ENCODE results near the gene B4GAT1. TPM values are rescaled to one million over a fixed set of nuclear protein-coding genes. Genes with fewer than 3 reads are reported as not detected.

B4GAT1 gene
- total RNA-seq, 1 experiment from 2014 or later, result 22.8 TPM

GRCh38 chr11:66328031-66328301 is 19.5 kb downstream of the B4GAT1 start:
- H3K9me2 ChIP-seq (ENCODE audit: insufficient read depth), result no peaks in the 10 kb centered on the region
- no peak overlapping the region for H3K4me2 ChIP-seq
- no peaks in the 10 kb centered on the region for H3K27me3 ChIP-seq (ENCODE audit: insufficient read depth, low read depth)
- POLR2A ChIA-PET (ENCODE audit: unreplicated experiment), result no interaction called here
- BruUV-seq (replicated peaks), result no TSS peak
- H2AFZ ChIP-seq, result no peak overlapping the region
- TF ChIP-seq EZH2 (IDR thresholded peaks at IDR 0.05; ENCODE audit: low read depth), result no peak
- TF ChIP-seq CTCF (conservative IDR thresholded peaks at IDR 0.05), result no peak
- no peak overlapping the region for H3K27ac ChIP-seq
- no peak overlapping the region for H3K4me3 ChIP-seq
- CTCF ChIA-PET, result no interaction called here
- H3K4me1 ChIP-seq (replicated peaks; ENCODE audit: insufficient read depth), result peaks cover 34% of the 10 kb centered on the region
- DNase-seq, result no peak
- H4K20me1 ChIP-seq (ENCODE audit: insufficient read depth), result no peaks in the 10 kb centered on the region
- H3K36me3 ChIP-seq (ENCODE audit: low read depth), result no peaks in the 10 kb centered on the region
- H3K9me3 ChIP-seq (ENCODE audit: insufficient read depth, low read depth), result no peaks in the 10 kb centered on the region
- H3F3A ChIP-seq (ENCODE audit: insufficient read depth, low read depth), result peaks cover 10% of the 10 kb centered on the region; the same call in 1 of the 2 replicates
- no peaks in the 10 kb centered on the region for H3K79me2 ChIP-seq (ENCODE audit: low read depth)
- intact Hi-C loops (cut with micrococcal nuclease; ENCODE audit: unreplicated experiment), result loop anchor here (1.0 kb wide), 1 partner anchor 16 kb away; no protein-coding TSS in a partner anchor

GRCh38 chr11:66327171-66328030 is 20.0 kb downstream of the B4GAT1 start:
- H3K36me3 ChIP-seq (ENCODE audit: low read depth), result no peaks in the 10 kb centered on the region
- H3K4me2 ChIP-seq, result peak overlapping the region; percentile 26; the same call in 1 of the 2 replicates
- no peak overlapping the region for H3K4me3 ChIP-seq
- H3K79me2 ChIP-seq (ENCODE audit: low read depth), result no peaks in the 10 kb centered on the region
- H3F3A ChIP-seq (ENCODE audit: insufficient read depth, low read depth), result peaks cover 10% of the 10 kb centered on the region; the same call in 1 of the 2 replicates
- H3K9me2 ChIP-seq (ENCODE audit: insufficient read depth), result no peaks in the 10 kb centered on the region
- ChIA-PET CTCF (interaction anchor here (0.6 to 1.0 kb wide), 3 partner anchors 15 to 228 kb away, joined by 3 to 23 read pairs (median 5); no protein-coding TSS in a partner anchor), POLR2A (ENCODE audit: unreplicated experiment) (interaction anchor here (0.6 kb wide), 2 partner anchors 15 to 60 kb away, joined by 4 to 6 read pairs; no protein-coding TSS in a partner anchor)
- BruUV-seq (replicated peaks), result no TSS peak
- intact Hi-C loops (cut with micrococcal nuclease; ENCODE audit: unreplicated experiment), result loop anchor here (1.0 kb wide), 1 partner anchor 15 kb away; no protein-coding TSS in a partner anchor
- no peaks in the 10 kb centered on the region for H4K20me1 ChIP-seq (ENCODE audit: insufficient read depth)
- no peak for DNase-seq
- no peaks in the 10 kb centered on the region for H3K9me3 ChIP-seq (ENCODE audit: insufficient read depth, low read depth)
- TF ChIP-seq EZH2 (IDR thresholded peaks at IDR 0.05; ENCODE audit: low read depth) (no peak), CTCF (conservative IDR thresholded peaks at IDR 0.05) (no peak)
- H3K4me1 ChIP-seq (replicated peaks; ENCODE audit: insufficient read depth), result peaks cover 34% of the 10 kb centered on the region
- H2AFZ ChIP-seq, result no peak overlapping the region
- no peak overlapping the region for H3K27ac ChIP-seq
- no peaks in the 10 kb centered on the region for H3K27me3 ChIP-seq (ENCODE audit: insufficient read depth, low read depth)

GRCh38 chr11:66326261-66327111 is 20.9 kb downstream of the B4GAT1 start:
- no TSS peak for BruUV-seq (replicated peaks)
- H3K79me2 ChIP-seq (ENCODE audit: low read depth), result no peaks in the 10 kb centered on the region
- no peak for TF ChIP-seq EZH2 (IDR thresholded peaks at IDR 0.05; ENCODE audit: low read depth)
- TF ChIP-seq CTCF (conservative IDR thresholded peaks at IDR 0.05), result no peak
- H3K4me1 ChIP-seq (replicated peaks; ENCODE audit: insufficient read depth), result peaks cover 34% of the 10 kb centered on the region
- no peak overlapping the region for H2AFZ ChIP-seq
- peak in 1 of 2 experiments; percentile 38 for DNase-seq
- POLR2A ChIA-PET (ENCODE audit: unreplicated experiment), result interaction anchor here (0.6 kb wide), 1 partner anchor 59 kb away, joined by 6 read pairs; no protein-coding TSS in a partner anchor
- peak overlapping the region; percentile 31; the same call in 1 of the 2 replicates for H3K4me2 ChIP-seq
- no peak overlapping the region for H3K4me3 ChIP-seq
- CTCF ChIA-PET, result interaction anchor here (0.6 to 1.0 kb wide), 3 partner anchors 14 to 229 kb away, joined by 3 to 23 read pairs (median 5); no protein-coding TSS in a partner anchor
- H3K27ac ChIP-seq, result no peak overlapping the region
- H3F3A ChIP-seq (ENCODE audit: insufficient read depth, low read depth), result peaks cover 10% of the 10 kb centered on the region; the same call in 1 of the 2 replicates
- H4K20me1 ChIP-seq (ENCODE audit: insufficient read depth), result no peaks in the 10 kb centered on the region
- intact Hi-C loops (cut with micrococcal nuclease; ENCODE audit: unreplicated experiment), result no loop called here
- H3K36me3 ChIP-seq (ENCODE audit: low read depth), result no peaks in the 10 kb centered on the region
- H3K27me3 ChIP-seq (ENCODE audit: insufficient read depth, low read depth), result no peaks in the 10 kb centered on the region
- no peaks in the 10 kb centered on the region for H3K9me2 ChIP-seq (ENCODE audit: insufficient read depth)
- no peaks in the 10 kb centered on the region for H3K9me3 ChIP-seq (ENCODE audit: insufficient read depth, low read depth)
